Uterus (tissue), 2 donors: ENCODE data around the gene METTL3.

Experiments
- CTCF ChIP-seq, 4 experiments: fragments of 200-600 bp in 2 of 4; fragments of 450-650 bp in 2 of 4; sonication (generic) in 2 of 4; IDR thresholded peaks; one replicate each; pipeline ENCODE4 v1.5.1; 2016 to 2019; ENCODE audit warnings: antibody characterized with exemption in 4 of 4, mild to moderate bottlenecking in 2 of 4, moderate library complexity in 1 of 4
- POLR2A ChIP-seq, 2 donors: fragments of 450-650 bp; IDR thresholded peaks; one replicate each; pipeline ENCODE4 v1.6.1; 2016; ENCODE audit warnings: antibody characterized with exemption in 2 of 2, mild to moderate bottlenecking in 1 of 2, moderate library complexity in 1 of 2

DNA sequence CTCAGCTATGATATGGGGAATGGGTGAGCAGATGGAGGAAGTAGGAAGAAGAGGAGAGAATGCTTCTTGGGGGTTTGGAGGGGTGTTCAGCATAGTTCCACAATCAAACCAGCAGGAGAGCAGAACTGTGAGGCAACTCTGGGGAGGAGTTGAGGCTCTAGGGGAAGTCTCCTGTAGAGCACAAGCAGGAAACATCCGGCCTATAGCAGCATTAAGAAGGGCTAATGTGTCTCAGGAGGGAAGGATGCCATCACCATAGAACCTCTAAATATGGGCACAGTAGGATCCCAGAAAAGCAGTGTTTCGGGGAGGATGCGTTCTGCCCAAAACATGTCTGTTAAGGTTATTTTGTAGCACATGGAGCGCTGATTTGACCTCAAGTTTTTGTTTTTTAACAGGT is 23.4 kb upstream of the METTL3 start:
- no peak for TF ChIP-seq CTCF (IDR thresholded peaks at IDR 0.05)
- no peak for TF ChIP-seq POLR2A (IDR thresholded peaks at IDR 0.05)
